Measurements from ENCODE around the gene USF1.
"Not testable (repeated sequence)": the region's sequence is repeated elsewhere in the genome, so short reads cannot be mapped to it uniquely, and the experiment has no call there.

Gene USF1

GRCh38 chr1:161069241-161069640 lies 23.5 kb upstream of the USF1 start:
- Histone ChIP-seq H3K9me3 (ENCODE audit: control insufficient read depth, low read length) (no peaks in the 10 kb centered on the region), H3K36me3 (ENCODE audit: control insufficient read depth, insufficient read depth, low read length) (no peaks in the 10 kb centered on the region), H3K4me3 (ENCODE audit: insufficient read depth, low read depth, low read length) (no peak overlapping the region), H3K27me3 (ENCODE audit: control insufficient read depth, insufficient read depth, low read length, poor library complexity, severe bottlenecking) (no peaks in the 10 kb centered on the region), H3K27ac (ENCODE audit: insufficient read depth, low read depth, low read length, poor library complexity, severe bottlenecking) (no peak overlapping the region), H3K4me1 (ENCODE audit: control insufficient read depth, insufficient read depth, low read length) (no peaks in the 10 kb centered on the region)
- WGBS, 2 experiments, result 90% methylated on average over 9 of the region's 9 CpGs

DNA sequence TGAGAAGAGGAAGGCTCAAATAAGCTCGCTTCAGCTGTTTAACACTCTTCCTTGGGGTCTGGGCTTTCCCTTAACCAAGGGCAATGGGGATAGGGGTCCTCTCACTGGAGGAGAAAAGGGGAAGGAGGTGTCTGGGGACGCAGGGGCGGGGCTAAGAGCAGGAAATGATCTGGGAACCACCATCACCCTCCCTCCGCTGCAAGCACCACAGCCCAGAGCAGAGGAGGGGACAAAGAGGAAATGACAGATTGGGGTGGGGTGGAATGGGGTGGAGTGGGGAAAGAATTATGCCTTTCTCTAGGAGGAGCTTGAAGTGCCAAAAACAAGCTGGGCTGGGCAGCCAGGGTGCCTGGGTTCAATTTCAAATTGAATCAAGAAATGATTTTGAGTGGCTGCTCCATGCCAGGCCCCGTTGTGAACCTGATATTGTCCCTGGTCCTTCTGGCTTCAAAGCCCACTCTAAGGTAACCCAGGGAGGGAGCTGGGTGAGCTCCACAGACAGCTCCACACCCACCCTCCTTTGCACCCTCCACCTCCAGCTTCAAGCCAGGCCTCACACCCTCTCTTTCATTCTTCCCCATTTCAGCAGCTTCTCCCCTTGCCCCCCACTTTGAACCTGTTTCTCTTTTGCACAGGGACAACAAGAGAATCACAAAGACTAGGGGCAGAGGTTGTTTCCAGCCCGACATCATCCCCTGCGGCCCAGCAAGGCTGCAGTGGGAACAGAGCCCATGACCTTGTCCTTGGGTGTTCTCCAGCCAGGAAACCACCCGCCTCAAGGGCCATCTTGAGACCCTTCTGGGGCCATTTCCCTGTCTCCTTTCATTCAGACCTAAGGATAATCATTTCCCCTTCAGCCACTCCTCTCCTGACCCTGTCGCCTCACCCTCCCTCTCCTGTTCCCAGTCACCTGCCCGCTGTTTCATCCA lies 22.8 kb upstream of the USF1 start:
- H3K27ac ChIP-seq (ENCODE audit: insufficient read depth, low read depth, low read length, poor library complexity, severe bottlenecking), result no peak overlapping the region
- no peaks in the 10 kb centered on the region for H3K36me3 ChIP-seq (ENCODE audit: control insufficient read depth, insufficient read depth, low read length)
- no peaks in the 10 kb centered on the region for H3K4me1 ChIP-seq (ENCODE audit: control insufficient read depth, insufficient read depth, low read length)
- no peaks in the 10 kb centered on the region for H3K9me3 ChIP-seq (ENCODE audit: control insufficient read depth, low read length)
- H3K4me3 ChIP-seq (ENCODE audit: insufficient read depth, low read depth, low read length), result no peak overlapping the region
- 83 to 87% methylated on average over 10 of the region's 10 CpGs for WGBS, 2 experiments
- no peaks in the 10 kb centered on the region for H3K27me3 ChIP-seq (ENCODE audit: control insufficient read depth, insufficient read depth, low read length, poor library complexity, severe bottlenecking)

DNA sequence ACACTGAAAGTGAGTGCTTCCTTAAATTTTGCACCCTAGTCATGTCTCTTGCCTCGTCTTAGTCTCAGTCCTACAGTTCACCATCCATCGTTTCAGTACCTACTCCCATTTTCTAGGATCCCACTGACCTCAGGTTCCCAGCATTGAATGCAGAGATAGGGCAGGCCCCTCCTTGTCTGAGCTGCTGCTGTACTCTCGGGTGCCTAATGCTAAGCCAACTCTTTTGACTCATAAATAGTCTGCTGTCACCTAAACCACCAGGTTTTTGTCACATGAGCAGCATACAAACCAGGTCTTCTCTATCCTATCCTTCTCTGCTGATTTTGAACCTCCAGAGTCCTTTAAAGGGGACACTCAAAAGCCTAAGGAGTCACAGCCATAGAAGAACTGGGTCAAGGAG lies 20.9 kb upstream of the USF1 start:
- 87 to 89% methylated on average over 3 of the region's 3 CpGs for WGBS, 2 experiments
- Histone ChIP-seq H3K27me3 (ENCODE audit: control insufficient read depth, insufficient read depth, low read length, poor library complexity, severe bottlenecking) (no peaks in the 10 kb centered on the region), H3K4me3 (ENCODE audit: insufficient read depth, low read depth, low read length) (no peak overlapping the region), H3K9me3 (ENCODE audit: control insufficient read depth, low read length) (no peaks in the 10 kb centered on the region), H3K36me3 (ENCODE audit: control insufficient read depth, insufficient read depth, low read length) (no peaks in the 10 kb centered on the region), H3K4me1 (ENCODE audit: control insufficient read depth, insufficient read depth, low read length) (no peaks in the 10 kb centered on the region), H3K27ac (ENCODE audit: insufficient read depth, low read depth, low read length, poor library complexity, severe bottlenecking) (no peak overlapping the region)

GRCh38 chr1:161065681-161066080 lies 19.9 kb upstream of the USF1 start:
- not testable (repeated sequence) for H3K27me3 ChIP-seq (ENCODE audit: control insufficient read depth, insufficient read depth, low read length, poor library complexity, severe bottlenecking); H3K36me3 ChIP-seq (ENCODE audit: control insufficient read depth, insufficient read depth, low read length)
- 85 to 94% methylated on average over 5 of the region's 7 CpGs for WGBS, 2 experiments

DNA sequence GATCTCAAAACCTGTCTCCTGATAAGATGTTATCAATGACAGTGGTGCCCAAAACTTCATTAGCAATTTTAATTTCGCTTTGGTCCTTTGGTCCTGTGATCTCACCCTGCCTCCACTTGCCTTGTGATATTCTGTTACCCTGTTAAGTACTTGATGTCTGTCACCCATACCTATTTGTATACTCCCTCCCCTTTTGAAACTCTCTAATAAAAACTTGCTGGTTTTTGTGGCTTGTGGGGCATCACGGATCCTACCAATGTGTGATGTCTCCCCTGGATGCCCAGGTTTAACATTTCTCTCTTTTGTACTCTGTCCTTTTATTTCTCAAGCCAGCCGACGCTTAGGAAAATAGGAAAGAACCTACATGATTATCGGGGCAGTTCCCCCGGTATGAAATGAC lies 18.2 kb upstream of the USF1 start:
- not testable (repeated sequence) for H3K4me3 ChIP-seq (ENCODE audit: insufficient read depth, low read depth, low read length); H3K4me1 ChIP-seq (ENCODE audit: control insufficient read depth, insufficient read depth, low read length); H3K27me3 ChIP-seq (ENCODE audit: control insufficient read depth, insufficient read depth, low read length, poor library complexity, severe bottlenecking); H3K9me3 ChIP-seq (ENCODE audit: control insufficient read depth, low read length); H3K36me3 ChIP-seq (ENCODE audit: control insufficient read depth, insufficient read depth, low read length); H3K27ac ChIP-seq (ENCODE audit: insufficient read depth, low read depth, low read length, poor library complexity, severe bottlenecking)
- WGBS, 2 experiments, result 62 to 67% methylated on average over 6 of the region's 6 CpGs

More at GRCh38 chr1:161065681-161066080, 19.9 kb upstream of the USF1 start:
- H3K9me3 ChIP-seq (ENCODE audit: control insufficient read depth, low read length); H3K27ac ChIP-seq (ENCODE audit: insufficient read depth, low read depth, low read length, poor library complexity, severe bottlenecking); H3K4me1 ChIP-seq (ENCODE audit: control insufficient read depth, insufficient read depth, low read length); H3K4me3 ChIP-seq (ENCODE audit: insufficient read depth, low read depth, low read length): not testable (repeated sequence)

- Histone ChIP-seq H3K36me3 (ENCODE audit: control insufficient read depth, insufficient read depth, low read length) (no peaks in the 10 kb centered on the region), H3K9me3 (ENCODE audit: control insufficient read depth, low read length) (no peaks in the 10 kb centered on the region), H3K4me3 (ENCODE audit: insufficient read depth, low read depth, low read length) (no peak overlapping the region), H3K4me1 (ENCODE audit: control insufficient read depth, insufficient read depth, low read length) (no peaks in the 10 kb centered on the region), H3K27me3 (ENCODE audit: control insufficient read depth, insufficient read depth, low read length, poor library complexity, severe bottlenecking) (no peaks in the 10 kb centered on the region), H3K27ac (ENCODE audit: insufficient read depth, low read depth, low read length, poor library complexity, severe bottlenecking) (no peak overlapping the region)
- 93 to 98% methylated on average over 2 to 4 of the region's 4 CpGs for WGBS, 2 experiments
These were observed 15.6 kb upstream of the USF1 start for GRCh38 chr1:161061419-161061818.

- H3K36me3 ChIP-seq (ENCODE audit: control insufficient read depth, insufficient read depth, low read length), result no peaks in the 10 kb centered on the region
- 93 to 94% methylated on average over 6 of the region's 6 CpGs for WGBS, 2 experiments
- H3K4me3 ChIP-seq (ENCODE audit: insufficient read depth, low read depth, low read length), result no peak overlapping the region
- no peak overlapping the region for H3K27ac ChIP-seq (ENCODE audit: insufficient read depth, low read depth, low read length, poor library complexity, severe bottlenecking)
- no peaks in the 10 kb centered on the region for H3K4me1 ChIP-seq (ENCODE audit: control insufficient read depth, insufficient read depth, low read length)
- H3K9me3 ChIP-seq (ENCODE audit: control insufficient read depth, low read length), result no peaks in the 10 kb centered on the region
- H3K27me3 ChIP-seq (ENCODE audit: control insufficient read depth, insufficient read depth, low read length, poor library complexity, severe bottlenecking), result no peaks in the 10 kb centered on the region
These were observed 13.5 kb upstream of the USF1 start for GRCh38 chr1:161059293-161059692.

DNA sequence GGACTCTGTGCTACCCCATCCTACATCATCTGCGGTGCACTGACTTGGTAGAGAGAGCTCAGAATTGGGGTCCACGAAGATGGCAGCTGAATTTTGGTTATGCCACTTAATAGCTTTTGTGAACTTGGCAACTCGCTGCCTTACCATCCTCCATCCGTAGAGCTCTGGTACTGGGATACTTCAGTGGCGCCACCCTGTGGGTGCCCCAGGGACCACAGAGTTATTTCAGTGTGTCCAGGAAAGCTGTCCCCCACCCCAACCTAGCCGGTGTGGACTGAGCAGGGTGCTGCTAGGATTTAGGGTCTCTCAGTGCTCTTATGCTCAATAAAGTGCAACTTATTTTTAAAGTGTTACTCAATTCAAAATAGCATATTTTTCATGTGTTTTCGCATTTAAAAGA lies 9.0 kb upstream of the USF1 start:
- WGBS, 2 experiments, result 93% methylated on average over 7 of the region's 7 CpGs
- Histone ChIP-seq H3K36me3 (ENCODE audit: control insufficient read depth, insufficient read depth, low read length) (no peaks in the 10 kb centered on the region), H3K4me3 (ENCODE audit: insufficient read depth, low read depth, low read length) (no peak overlapping the region), H3K9me3 (ENCODE audit: control insufficient read depth, low read length) (no peaks in the 10 kb centered on the region), H3K4me1 (ENCODE audit: control insufficient read depth, insufficient read depth, low read length) (no peaks in the 10 kb centered on the region), H3K27me3 (ENCODE audit: control insufficient read depth, insufficient read depth, low read length, poor library complexity, severe bottlenecking) (no peaks in the 10 kb centered on the region), H3K27ac (ENCODE audit: insufficient read depth, low read depth, low read length, poor library complexity, severe bottlenecking) (no peak overlapping the region)

DNA sequence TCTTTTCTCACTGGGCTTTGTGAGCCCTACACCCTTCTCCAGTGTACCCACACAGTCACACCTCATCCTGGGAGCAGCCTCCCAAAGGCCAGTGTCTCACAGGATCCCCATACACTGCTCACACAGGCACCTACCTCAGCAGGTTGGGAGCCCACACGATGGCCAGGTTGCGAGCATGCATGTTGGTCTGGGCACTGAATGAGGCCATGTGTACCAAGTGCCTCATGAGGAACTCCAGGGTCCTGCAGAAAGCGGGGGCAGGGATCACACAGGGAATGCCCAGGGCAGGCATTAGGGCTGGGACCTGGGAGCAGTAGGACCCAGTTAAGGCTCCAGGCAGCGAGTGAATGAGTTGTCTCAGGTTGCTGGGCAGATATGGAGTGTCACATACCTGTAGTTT lies 8.5 kb upstream of the USF1 start:
- no peak overlapping the region for H3K4me3 ChIP-seq (ENCODE audit: insufficient read depth, low read depth, low read length)
- H3K27ac ChIP-seq (ENCODE audit: insufficient read depth, low read depth, low read length, poor library complexity, severe bottlenecking), result no peak overlapping the region
- no peaks in the 10 kb centered on the region for H3K27me3 ChIP-seq (ENCODE audit: control insufficient read depth, insufficient read depth, low read length, poor library complexity, severe bottlenecking)
- no peaks in the 10 kb centered on the region for H3K36me3 ChIP-seq (ENCODE audit: control insufficient read depth, insufficient read depth, low read length)
- H3K4me1 ChIP-seq (ENCODE audit: control insufficient read depth, insufficient read depth, low read length), result no peaks in the 10 kb centered on the region
- no peaks in the 10 kb centered on the region for H3K9me3 ChIP-seq (ENCODE audit: control insufficient read depth, low read length)
- 88% methylated on average over 4 of the region's 4 CpGs for WGBS, 2 experiments

DNA sequence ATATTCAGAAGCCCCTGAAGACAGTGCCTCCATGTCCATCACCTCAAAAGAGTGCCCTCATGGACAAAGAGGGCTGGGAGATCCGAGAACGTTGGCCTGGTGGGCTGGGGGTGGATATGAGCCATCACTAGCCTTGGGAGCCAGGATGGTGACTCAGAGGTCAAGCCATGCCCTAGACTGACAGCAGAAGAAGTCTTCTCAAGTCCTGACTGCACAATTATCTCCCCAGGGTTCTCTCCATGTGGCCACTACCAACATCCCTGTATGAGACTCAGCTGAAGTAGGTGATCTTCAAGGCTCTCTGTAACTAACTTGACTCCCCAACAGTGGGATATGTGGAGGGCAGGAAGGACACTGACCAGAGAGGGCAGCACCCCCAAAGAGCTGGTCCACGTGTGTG lies 7.1 kb upstream of the USF1 start:
- H3K4me1 ChIP-seq (ENCODE audit: control insufficient read depth, insufficient read depth, low read length), result no peaks in the 10 kb centered on the region
- no peak overlapping the region for H3K4me3 ChIP-seq (ENCODE audit: insufficient read depth, low read depth, low read length)
- WGBS, 2 experiments, result 72 to 88% methylated on average over 3 of the region's 3 CpGs
- peaks cover 10% of the 10 kb centered on the region for H3K27me3 ChIP-seq (ENCODE audit: control insufficient read depth, insufficient read depth, low read length, poor library complexity, severe bottlenecking)
- H3K36me3 ChIP-seq (ENCODE audit: control insufficient read depth, insufficient read depth, low read length), result no peaks in the 10 kb centered on the region
- no peaks in the 10 kb centered on the region for H3K9me3 ChIP-seq (ENCODE audit: control insufficient read depth, low read length)
- no peak overlapping the region for H3K27ac ChIP-seq (ENCODE audit: insufficient read depth, low read depth, low read length, poor library complexity, severe bottlenecking)
